SK-N-SH treated with all-trans-retinoic acid at 6 μM for 48 hours (cell line): ENCODE measurements around the gene RHOXF1.

Experiments
- ARNTL ChIP-seq: fragments of 450-650 bp; formaldehyde crosslinking; IDR thresholded peaks from 2 replicates; pipeline ENCODE4 v1.5.0; 2020; ENCODE audit warnings: low read depth, mild to moderate bottlenecking, moderate library complexity, borderline replicate concordance
- ESRRG ChIP-seq: fragments of 250-450 bp; sonication (Bioruptor Pico); IDR thresholded peaks from 2 replicates; pipeline ENCODE4 v1.6.1; 2021; ENCODE audit warnings: mild to moderate bottlenecking
- ISL1 ChIP-seq: fragments of 250-450 bp; sonication (Bioruptor Pico); IDR thresholded peaks from 2 replicates; pipeline ENCODE4 v2.1.2; 2022; ENCODE audit warnings: mild to moderate bottlenecking, moderate library complexity
- PATZ1 ChIP-seq: fragments of 250-450 bp; sonication (Bioruptor Pico); IDR thresholded peaks from 2 replicates; pipeline ENCODE4 v1.8.0; 2020; ENCODE audit warnings: mild to moderate bottlenecking, moderate library complexity, borderline replicate concordance
- PPARA ChIP-seq: fragments of 250-450 bp; sonication (Bioruptor Pico); IDR thresholded peaks from 2 replicates; pipeline ENCODE4 v1.5.0; 2020; ENCODE audit warnings: mild to moderate bottlenecking, borderline replicate concordance
- RARB ChIP-seq: fragments of 250-450 bp; sonication (Bioruptor Pico); IDR thresholded peaks from 2 replicates; pipeline ENCODE4 v1.8.0; 2021; ENCODE audit warnings: mild to moderate bottlenecking, moderate library complexity
- SNAI2 ChIP-seq: fragments of 250-450 bp; sonication (Bioruptor Pico); IDR thresholded peaks from 2 replicates; pipeline ENCODE4 v1.5.0; 2020; ENCODE audit warnings: mild to moderate bottlenecking, moderate library complexity
- TCF4 ChIP-seq: fragments of 250-450 bp; sonication (Bioruptor Pico); IDR thresholded peaks from 2 replicates; pipeline ENCODE4 v1.8.0; 2021; ENCODE audit warnings: mild to moderate bottlenecking, moderate library complexity, borderline replicate concordance
- TOX ChIP-seq: fragments of 250-450 bp; sonication (Bioruptor Pico); IDR thresholded peaks from 2 replicates; pipeline ENCODE4 v1.8.0; 2021; ENCODE audit warnings: mild to moderate bottlenecking, moderate library complexity, borderline replicate concordance
- ZFP3 ChIP-seq: fragments of 250-450 bp; sonication (Bioruptor Pico); IDR thresholded peaks from 2 replicates; pipeline ENCODE4 v1.5.0; 2020; ENCODE audit warnings: mild to moderate bottlenecking, moderate library complexity
- ZFP30 ChIP-seq: fragments of 450-650 bp; formaldehyde crosslinking; IDR thresholded peaks from 2 replicates; pipeline ENCODE4 v1.5.0; 2022; ENCODE audit warnings: mild to moderate bottlenecking, moderate library complexity
- ZNF8 ChIP-seq: fragments of 450-650 bp; formaldehyde crosslinking; IDR thresholded peaks from 2 replicates; pipeline ENCODE4 v1.5.0; 2020; ENCODE audit warnings: mild to moderate bottlenecking, moderate library complexity
- TF ChIP-seq, protein P1 (sequence below): fragments of 250-450 bp; sonication (Bioruptor Pico); IDR thresholded peaks from 2 replicates; pipeline ENCODE4 v1.5.1; 2021; ENCODE audit warnings: mild to moderate bottlenecking, moderate library complexity
- TF ChIP-seq, protein P2 (sequence below): fragments of 250-450 bp; sonication (Bioruptor Pico); IDR thresholded peaks from 2 replicates; pipeline ENCODE4 v1.8.0; 2021; ENCODE audit warnings: low read depth, mild to moderate bottlenecking, moderate library complexity, borderline replicate concordance

DNA sequence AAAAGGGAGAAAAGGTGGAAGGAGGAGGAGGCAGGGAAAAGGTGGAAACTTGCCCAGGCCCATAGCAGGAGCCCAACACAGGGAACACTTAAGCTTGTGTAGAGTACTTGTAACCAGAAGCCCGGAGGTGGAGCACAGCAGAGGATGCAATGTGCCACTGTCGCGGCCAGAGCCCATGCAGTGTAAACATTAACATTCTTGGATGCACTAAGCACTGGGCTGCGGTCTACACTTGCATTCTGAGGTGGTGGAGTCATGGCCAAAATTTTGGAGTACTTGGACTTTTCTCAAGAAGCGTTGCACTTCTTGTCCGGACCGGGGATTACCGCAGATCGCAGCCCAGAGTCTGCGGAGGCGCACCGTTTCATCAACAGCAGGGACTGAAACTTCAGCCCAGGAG lies 4.5 kb upstream of the RHOXF1 start:
- TF ChIP-seq ARNTL = no peak
- TF ChIP-seq SNAI2 (CRISPR knock-in tag) = no peak
- TF ChIP-seq TCF4 (CRISPR knock-in tag) = no peak
- TF ChIP-seq PPARA (CRISPR knock-in tag) = no peak
- TF ChIP-seq RARB (CRISPR knock-in tag) = no peak
- TF ChIP-seq PATZ1 = no peak
- TF ChIP-seq, protein P1, sequence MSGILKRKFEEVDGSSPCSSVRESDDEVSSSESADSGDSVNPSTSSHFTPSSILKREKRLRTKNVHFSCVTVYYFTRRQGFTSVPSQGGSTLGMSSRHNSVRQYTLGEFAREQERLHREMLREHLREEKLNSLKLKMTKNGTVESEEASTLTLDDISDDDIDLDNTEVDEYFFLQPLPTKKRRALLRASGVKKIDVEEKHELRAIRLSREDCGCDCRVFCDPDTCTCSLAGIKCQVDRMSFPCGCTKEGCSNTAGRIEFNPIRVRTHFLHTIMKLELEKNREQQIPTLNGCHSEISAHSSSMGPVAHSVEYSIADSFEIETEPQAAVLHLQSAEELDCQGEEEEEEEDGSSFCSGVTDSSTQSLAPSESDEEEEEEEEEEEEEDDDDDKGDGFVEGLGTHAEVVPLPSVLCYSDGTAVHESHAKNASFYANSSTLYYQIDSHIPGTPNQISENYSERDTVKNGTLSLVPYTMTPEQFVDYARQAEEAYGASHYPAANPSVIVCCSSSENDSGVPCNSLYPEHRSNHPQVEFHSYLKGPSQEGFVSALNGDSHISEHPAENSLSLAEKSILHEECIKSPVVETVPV (CRISPR knock-in tag) = no peak
- TF ChIP-seq, protein P2, sequence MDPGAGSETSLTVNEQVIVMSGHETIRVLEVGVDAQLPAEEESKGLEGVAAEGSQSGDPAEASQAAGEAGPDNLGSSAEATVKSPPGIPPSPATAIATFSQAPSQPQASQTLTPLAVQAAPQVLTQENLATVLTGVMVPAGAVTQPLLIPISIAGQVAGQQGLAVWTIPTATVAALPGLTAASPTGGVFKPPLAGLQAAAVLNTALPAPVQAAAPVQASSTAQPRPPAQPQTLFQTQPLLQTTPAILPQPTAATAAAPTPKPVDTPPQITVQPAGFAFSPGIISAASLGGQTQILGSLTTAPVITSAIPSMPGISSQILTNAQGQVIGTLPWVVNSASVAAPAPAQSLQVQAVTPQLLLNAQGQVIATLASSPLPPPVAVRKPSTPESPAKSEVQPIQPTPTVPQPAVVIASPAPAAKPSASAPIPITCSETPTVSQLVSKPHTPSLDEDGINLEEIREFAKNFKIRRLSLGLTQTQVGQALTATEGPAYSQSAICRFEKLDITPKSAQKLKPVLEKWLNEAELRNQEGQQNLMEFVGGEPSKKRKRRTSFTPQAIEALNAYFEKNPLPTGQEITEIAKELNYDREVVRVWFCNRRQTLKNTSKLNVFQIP (CRISPR knock-in tag) = no peak
- TF ChIP-seq ESRRG (CRISPR knock-in tag) = no peak
- TF ChIP-seq ZFP3 (CRISPR knock-in tag) = no peak
- TF ChIP-seq ZFP30 (CRISPR knock-in tag) = no peak
- no peak for TF ChIP-seq ZNF8 (CRISPR knock-in tag)
- no peak for TF ChIP-seq TOX (CRISPR knock-in tag)
- TF ChIP-seq ISL1 = no peak
